HPDE6-E6E7 (cell line): Measurements from ENCODE around the gene TRPV2.

ENCODE experiments used
- DNase-seq: peaks from one replicate; pipeline ENCODE4 v3.0.0; 2011; ENCODE audit warnings: missing footprints; ENCODE audit errors: extremely low spot score

The TRPV2 gene

DNA sequence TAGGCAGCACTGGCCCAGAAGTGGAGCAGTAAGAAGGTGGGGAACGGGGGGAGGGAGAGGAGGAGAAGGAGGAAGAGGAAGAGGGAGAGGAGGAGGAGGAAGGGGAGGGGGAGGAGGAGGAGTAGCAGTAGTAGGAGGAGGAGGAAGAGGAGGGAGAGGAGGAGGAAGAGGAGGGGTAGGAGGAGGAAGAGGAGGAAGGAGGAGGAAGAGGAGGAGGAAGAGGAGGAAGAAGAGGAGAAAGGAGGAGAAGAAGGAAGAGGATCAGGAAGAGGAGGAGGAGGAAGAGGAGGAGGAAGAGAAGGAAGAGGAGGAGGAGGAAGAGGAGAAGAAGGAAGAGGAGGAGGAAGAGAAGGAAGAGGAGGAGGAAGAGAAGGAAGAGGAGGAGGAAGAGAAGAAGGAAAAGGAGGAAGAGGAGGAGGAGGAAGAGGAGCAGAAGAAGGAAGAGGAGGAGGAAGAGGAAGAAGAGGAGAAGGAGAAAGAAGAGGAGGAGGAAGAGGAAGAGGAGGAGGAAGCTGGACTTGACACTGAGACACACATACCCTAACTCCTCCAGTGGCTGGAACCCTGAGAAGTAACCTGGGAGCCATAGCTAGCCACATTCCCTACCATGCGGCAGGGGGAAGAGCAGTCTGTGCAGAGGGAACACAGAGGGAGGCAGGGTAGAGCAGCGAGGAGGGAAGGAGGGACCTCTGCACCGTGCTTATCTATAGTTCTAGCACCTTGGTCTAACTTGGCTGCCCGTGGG is 40.8 kb downstream of the TRPV2 start:
- no peak for DNase-seq

DNA sequence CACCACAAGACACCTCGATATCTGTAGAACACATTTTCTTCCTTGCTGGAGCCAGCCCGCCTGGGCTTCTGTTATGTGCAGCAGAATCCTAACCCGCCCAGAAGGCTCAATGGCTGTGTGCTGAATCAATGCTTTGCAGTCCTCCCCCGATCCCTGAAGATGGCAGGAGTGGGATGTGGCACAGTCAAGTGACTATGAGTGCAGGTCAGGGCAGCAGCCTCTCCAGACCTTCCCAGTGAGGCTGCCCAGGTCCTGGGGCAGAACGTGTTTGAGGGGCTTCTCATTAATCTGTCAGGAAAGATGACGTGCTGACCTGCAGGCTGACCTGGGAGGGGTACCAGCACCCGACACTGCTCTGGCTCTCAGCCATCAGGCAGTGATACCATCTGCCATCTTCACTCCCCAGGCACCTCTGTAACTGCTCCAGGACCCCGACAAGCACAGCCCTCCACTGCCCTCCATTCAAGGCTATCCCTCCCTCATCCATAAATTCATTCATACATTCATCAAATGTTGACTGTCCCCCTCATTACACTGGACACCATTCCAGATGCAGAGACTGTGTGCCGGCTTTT is 41.5 kb downstream of the TRPV2 start:
- no peak for DNase-seq

DNA sequence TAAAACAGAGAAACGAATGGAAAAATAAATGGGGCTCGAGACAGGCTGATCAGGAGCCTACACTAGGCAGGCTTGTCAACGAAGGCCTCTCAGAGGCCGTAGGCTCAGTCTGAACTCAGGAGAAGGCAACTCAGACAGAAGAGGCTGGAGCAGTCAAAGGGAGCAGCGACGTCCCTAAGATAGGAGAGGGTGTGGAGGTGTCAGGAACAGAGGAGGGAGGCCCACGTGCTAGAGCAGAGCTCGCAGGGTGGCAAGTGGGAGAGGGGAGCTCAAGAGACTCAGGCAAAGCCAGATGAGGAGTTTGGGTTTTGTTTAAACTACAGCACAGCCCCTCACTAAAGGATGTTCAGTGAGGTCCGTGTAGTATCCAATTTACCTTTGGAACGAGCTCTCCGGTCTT is 43.9 kb downstream of the TRPV2 start:
- no peak for DNase-seq

DNA sequence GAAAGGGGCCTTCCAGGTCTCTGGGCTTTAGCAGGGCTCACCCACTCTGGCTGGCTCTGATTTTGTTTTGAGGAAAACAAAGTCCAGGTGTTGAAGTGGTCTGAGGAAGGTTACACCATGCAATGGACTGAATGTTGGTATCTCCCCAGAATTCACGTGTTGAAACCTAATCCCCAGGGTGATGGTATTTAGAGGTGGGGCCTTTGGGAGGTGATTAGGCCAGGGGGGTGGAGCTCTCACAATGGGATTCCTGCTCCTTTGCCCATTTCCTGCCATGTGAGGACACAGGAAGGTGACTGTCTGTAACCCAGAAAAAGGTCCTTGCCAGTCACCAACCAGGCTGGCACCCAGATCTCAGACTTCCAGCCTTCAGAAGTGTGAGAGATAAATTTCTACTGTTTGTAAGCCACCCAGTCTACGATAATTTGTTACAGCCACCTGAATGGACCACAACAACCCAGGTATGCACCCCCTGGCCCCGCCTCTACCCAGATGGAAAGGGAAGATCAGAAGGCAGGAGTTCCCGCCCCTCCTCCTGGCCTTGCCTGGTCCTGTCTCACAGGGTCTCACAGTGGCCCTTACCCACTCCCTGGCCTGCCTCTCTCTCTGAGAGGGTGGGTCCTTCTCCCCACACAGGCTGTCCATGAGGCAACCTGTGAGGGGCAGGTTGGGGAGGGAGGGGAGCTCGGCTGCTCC is 44.6 kb downstream of the TRPV2 start:
- no peak for DNase-seq

DNA sequence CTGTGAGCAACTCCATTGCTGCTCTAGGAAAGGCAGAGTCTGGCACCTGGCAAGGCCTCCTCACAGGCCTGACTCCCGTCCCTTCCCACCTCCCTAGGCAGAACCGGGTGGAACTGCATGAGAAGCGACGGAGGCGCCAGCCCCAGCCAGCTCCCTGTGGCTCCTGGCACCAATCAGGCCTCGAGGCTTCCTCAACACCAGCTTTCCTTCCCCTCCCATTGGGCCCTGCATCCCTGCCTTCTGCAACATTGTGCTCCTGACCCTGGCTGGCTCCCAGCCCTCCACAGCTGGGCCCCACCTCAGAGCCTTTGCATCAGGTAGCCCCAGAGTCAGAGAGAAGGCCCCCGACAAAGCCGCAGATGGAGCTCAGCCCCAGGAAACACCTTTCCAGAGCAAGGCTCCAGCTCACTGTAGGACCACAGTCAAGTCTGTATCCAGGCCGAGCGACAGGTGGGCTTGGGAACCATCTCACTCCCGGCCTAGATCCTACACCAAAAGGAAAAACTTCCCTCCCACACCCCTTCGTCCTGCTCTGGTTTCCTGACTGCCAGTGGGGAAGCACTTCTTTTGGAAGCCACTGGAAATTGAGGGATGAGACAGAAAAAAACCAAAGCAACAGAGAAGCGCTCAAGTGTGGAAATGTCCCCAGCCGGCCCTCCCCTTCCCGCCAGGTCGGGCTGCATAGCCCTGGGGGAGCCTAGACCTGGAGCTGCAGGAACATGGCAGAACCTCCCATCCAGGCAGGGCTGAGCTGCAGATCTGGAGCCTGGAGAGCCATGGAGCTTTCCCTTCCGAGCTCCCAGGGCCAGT is 45.6 kb downstream of the TRPV2 start:
- DNase-seq: no peak

DNA sequence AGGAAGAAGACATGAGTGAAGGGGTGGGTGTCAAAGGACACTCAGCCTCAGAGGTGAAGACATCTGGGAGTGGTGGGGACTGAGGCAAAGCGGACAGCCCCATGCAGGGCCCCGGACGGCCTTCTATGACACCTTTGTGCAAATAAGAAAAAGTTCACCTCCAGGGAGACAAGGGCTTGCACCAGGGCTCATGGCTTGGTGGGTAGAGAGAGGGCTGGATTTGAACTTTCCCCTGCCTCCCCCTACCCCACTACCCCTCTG is 46.2 kb downstream of the TRPV2 start:
- no peak for DNase-seq

DNA sequence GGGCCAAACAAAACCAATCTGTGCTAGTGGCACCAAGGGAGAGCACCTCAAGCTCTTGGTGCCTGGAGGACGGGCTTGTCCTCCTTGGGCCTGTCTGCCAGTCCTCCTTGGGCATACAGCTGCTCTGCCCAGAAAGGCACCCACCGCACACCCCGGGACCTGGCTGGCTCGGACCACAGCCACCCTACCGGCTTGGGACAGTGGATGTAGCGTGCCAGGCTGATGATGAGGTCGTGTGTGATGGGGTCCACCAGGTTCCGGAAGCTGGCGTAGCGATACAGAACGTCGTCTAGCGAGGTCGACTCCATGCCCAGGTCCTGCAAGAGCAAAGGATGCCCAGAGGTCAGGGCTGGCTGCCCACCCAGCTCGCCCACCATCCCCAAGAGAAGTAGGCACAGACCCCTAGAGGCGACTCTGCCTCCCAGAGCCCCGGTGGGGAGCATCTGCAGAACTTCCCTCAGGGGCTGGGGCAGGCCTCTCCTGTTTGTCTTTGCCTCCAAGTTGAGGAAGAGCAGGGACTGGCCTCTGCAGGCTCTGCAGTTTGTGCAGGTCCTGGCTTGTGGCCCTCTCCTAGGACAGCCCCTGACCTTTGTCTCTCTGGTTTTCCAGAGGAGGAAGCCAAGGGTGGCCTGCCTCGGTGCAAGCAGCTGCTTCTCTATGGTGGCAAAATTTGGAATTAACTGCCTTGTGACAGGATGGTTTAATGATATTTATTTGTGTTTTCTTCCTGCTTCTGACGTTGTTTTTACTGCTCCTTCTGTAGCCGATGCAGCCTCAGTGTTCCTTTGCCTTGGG is 46.9 kb downstream of the TRPV2 start:
- DNase-seq: no peak

DNA sequence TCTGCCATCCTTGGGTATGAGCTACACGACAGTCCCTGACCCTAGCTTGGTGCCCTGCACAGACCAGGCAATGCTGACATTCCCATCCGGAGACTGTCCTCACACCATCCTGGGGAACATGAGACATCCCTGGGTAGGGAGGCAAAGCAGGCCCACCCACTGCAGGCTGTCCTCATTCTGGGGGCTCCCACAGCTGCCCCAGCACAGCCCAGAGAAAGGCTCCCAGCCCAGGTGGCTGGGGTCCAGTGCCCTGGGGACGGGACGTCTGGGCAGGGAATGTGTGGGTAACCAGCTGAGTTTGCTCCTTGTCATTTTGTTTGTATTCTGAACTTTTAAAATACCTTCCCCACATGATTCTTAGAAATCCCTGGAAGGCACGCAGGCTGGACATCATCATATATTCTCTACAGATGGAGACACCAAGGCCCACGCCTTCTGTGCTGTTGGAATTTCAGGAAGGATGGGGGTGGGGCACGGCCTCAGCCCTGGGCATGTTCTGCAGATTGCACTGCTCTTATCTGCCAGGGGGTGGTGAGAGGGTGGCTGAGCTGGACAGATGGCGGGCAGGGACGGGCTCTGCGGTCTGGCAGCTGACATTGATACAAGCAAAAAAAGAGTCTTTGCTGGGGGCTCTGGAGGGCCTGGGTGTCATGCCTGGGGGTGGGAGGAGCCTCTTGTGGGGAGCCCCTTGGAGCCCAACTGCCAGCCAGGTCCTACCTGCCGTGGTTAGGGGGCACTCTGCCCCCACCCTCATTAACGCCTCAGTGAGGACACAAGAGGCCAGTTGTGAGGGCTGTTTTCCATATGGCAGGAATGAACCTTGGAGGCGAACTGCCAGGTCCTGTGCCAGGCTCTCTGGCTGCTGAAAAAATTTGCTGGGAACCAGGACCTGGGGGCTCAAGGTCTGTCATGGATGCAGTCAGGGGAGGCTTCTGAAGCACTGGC is 48.3 kb downstream of the TRPV2 start:
- peak; percentile 55 for DNase-seq

DNA sequence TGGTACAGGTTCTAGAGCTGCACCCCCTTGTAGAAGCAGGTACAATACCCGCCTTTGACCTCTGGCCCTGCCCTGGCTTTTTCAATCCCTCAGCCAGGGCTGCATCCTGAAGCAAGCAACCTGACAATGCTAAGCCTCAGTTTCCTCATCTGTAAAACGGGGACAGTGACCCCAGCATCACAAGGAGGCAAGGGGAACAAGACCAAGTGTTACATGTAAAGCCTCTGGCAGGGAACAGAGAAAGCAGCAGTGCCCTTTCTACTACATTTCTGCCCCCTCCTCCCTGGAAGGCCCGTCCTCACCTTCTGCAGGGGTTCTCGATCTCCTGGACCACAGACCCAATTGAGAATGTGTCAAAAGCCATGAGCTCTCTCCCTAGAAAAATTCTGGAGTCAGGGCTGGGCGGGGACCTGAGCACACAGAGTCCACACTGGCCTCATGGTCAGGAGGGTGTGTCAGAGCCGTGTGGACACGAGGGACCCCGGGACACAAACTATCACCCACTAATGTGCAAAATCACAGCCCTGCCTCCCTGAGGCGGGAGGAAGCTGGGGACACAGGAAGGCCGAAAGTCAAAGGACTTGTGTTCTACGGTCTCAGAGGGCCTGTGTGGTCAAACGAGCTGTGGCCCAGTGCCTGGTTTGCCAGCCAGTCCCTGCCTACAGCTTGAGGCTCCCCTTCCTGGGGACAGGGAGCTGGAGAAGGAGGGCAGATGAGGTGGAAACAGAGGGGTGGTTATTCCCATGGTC is 49.1 kb downstream of the TRPV2 start:
- no peak for DNase-seq

DNA sequence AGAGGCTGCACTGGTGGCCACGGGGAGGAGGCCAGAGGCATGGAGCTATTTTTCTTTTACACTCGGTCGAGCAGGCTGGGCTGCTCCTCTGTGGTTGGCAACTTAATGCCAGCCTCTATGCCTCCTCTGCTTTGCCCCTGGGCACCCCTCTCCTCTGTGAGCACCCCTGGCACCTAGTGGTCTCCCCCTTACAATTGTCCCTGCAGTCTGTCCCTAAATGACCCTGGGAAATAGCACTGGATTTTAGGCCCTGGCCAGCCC is 49.6 kb downstream of the TRPV2 start:
- no peak for DNase-seq

DNA sequence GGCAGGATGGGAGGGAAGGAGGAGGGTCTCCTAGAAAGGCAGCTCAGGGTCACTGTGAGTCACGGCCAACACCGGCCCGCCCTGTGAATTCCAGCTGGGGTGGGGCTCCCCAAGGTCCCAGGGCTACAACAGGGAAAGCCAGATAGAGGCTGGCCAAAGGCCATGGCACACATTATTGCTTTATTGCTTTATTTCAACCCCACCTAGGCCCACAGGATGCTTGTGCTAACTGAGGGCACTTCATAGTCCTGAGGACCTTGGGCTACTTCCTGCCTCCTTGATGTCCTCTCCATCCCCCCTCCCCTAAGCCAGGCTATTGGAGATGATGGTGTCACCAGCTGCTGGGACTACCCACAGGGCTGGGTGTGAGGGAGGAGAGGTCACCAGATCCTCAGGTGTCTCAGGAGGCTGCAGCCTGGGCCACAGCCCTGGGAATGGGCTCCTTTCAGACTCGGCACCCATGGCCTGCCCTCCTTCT is 50.5 kb downstream of the TRPV2 start:
- no peak for DNase-seq

DNA sequence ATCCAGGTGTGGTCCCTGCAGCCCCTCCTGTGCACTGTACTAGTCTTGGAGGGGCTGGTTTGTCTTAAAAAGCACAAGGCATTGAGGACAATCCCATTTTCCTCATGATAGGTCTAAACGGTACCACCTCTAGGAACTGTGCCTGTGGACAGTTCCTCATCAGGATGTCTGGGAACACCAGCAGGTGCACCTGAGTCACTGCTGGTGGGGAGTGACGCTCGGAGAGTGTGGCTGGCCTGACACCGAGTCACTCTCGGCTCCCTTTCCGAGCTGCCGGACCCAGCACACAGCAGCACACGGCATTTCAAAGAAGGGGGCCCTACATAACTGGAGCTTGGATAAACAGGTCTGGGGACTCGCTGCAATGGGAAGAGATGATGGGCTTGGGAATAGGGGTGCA is 51.0 kb downstream of the TRPV2 start:
- DNase-seq: no peak

DNA sequence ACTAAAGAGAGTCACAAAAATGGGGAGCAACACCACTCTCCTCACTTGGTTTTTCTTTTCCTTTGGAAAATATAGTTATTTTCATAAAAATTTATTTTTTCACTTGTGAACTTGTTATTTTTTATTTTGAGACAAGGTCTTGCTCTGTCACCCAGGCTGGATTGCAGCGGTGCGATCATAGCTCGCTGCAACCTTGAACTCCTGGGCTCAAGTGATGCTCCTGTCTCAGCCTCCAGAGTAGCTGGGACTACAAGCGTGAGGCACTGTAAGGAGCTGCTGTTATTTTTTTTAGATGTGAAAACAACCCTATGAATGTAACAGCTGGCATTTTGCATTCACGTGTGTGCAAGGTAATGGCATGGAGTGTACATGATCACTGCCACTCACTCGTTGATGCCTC is 51.7 kb downstream of the TRPV2 start:
- no peak for DNase-seq

DNA sequence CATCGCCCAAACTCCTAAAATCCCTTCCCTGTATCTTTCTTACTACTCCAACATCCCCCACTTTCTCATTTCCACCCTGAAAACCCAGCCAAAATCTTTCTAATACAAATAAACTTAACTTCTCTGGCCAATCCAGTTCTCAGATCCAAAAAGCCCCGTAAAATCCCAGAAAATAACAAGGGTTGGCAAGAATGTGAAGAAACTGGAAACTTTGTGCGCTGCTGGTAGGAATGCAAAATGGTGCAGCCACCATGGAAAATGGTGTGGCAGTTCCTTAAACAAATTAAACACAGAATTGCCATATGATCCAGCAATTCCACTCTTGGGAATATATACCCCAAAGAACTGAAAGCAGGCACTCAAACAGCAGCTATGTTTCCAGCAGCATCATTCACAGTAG is 52.5 kb downstream of the TRPV2 start:
- DNase-seq: no peak

DNA sequence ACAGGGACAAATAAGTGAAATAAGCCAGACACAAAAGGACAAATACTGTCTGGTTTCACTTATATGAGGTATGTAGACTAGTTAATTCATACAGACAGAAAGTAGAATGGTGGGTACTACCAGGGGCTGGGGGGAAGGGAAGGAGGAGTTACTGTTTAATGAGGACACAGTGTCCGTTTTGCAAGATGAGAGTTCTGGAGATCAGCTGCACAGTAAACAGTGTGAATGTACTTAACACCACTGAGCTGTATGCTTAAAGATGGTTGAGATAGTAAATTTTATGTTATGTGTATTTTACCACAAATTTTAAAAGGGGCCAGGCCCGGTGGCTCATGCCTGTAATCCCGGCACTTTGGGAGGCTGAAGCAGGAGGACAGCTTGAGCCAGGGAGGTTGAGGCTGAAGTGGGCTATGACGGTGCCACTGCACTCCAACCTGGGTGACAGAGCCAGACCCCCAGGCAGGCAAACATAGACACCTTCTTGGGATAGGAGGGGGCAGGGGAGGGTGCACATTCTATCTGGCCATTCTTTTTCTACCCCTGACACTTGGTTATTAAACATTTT is 53.1 kb downstream of the TRPV2 start:
- DNase-seq: no peak

DNA sequence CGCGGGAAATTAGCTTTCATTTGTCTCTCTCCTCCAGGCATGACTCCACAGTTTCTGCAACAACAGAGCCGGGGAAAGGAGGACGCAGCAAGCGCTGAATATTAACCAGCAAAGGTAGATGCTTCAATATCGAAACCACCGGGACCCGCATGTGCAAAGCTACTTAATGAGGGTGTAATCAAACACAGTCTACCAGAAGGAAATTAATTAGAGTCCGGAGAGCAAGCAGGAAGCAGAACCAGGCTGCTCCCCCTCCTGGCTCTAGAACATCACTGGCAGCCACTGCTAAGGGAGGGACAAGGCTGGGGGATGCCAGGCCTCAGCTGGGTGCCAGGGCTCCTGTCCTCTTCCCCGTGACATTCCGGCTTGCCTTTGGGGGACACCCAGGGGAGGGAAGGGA is 54.9 kb downstream of the TRPV2 start:
- DNase-seq: no peak

DNA sequence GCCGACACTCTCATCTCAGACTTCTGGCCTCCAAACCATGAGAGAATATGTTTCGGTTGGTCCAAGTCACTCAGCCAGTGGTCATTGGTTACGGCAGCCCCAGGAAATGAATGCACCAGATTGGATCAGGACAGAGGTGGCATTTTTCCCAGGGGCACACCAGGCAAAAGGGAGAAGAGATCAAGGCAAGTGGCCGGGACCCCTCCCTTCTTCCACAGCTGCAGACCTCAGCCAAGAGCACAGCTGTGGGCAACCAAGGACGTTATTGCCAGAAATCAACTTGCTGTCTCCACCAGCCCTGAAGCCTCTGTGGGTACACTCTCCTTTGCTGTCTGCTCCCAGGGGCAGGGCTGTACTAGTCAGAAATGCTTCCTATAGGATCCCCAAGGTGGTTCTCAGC is 55.9 kb downstream of the TRPV2 start:
- DNase-seq: no peak

DNA sequence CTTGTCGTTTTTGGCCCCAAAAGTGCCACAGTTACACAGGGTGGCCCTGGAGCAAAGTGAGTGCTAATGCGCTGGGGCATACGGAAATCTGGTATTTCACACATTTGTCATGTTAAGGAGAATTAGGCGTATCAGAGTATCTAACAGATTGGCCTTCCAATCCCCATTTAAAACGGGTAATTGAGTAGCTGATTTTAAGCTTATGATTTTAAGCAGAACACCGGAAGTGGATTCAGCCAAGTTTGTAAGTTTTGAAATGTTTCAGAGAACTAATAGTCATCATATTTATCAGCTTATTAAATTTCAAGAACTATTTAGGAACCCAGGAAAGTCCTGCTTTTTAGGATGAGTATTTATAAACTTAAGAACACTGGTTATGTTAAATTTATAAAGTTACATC is 57.2 kb downstream of the TRPV2 start:
- DNase-seq: no peak

DNA sequence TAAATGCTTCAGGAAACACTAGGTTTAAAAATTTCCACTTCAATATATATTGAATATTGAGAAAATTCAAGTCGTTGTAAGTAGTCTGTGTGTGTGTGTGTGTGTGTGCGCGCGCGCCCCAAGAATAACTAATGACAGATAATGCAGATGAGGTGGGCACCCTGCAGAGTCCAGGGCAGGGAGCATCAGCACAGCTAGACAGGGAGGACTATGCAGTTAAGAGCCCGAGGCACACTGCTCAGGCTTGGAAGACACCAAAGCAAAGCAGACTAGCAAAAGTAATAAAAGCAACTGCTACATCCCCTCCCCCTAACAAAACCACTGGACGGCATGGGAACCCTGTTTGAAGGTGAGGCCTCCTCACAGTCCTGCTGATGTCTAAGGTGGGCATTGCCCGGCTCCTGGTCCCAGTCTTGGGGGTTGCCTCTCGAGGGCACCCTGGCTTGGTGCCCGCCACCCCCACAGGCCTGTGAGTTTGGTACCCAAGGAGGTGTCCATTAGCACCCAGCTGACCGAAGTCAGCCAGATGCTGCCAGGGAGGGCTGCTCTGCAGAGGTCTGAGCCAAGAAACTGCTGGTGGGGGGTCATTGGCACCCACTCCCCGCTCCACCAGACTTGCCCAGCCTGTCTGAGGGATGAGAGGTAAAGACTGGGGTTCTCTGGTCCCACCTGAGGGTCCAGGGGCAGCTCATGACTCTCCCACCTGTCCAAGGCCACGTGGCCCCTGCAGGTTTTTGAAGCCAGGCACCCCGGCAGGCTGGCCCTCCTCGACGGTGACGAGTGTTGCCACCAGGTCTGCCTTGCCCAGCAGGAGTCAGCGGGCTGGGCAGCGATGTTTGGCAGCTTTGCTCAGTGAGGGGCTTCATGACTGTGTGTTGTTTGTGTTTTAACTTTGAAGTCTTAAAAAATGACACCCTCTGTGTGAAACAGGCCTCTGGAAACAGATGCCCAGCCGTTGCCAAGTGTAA is 58.0 kb downstream of the TRPV2 start:
- no peak for DNase-seq
